Esophagus (tissue), 2 donors: ENCODE data around the gene CALML5. TPM values are rescaled to one million over a fixed set of nuclear protein-coding genes. Genes with fewer than 3 reads are reported as not detected.
A peak's percentile ranks its signal among the peaks of the same experiment; 100 is the strongest.

Experiments
- H3K27ac ChIP-seq, 2 donors: one replicate each; pipeline ENCODE4 v1.5.1; 2013; ENCODE audit warnings: low read depth in 2 of 2, mild to moderate bottlenecking in 2 of 2, inconsistent platforms in 1 of 2, low read length in 1 of 2, moderate library complexity in 1 of 2
- H3K27me3 ChIP-seq, 2 donors: one replicate each; pipeline ENCODE4 v1.6.1; 2013; ENCODE audit warnings: low read length in 2 of 2, control low read depth in 1 of 2, mild to moderate bottlenecking in 1 of 2; ENCODE audit not compliant: insufficient read depth in 2 of 2, control insufficient read depth in 1 of 2
- H3K36me3 ChIP-seq, 2 donors: one replicate each; pipeline ENCODE4 v1.6.1; 2013; ENCODE audit warnings: low read length in 1 of 2; ENCODE audit not compliant: control insufficient read depth in 2 of 2, insufficient read depth in 2 of 2
- H3K4me1 ChIP-seq, 2 donors: one replicate each; pipeline ENCODE4 v1.6.1; 2013; ENCODE audit warnings: low read length in 1 of 2; ENCODE audit not compliant: control insufficient read depth in 2 of 2, insufficient read depth in 2 of 2
- H3K4me3 ChIP-seq, 2 donors: one replicate each; pipeline ENCODE4 v1.5.1; 2013; ENCODE audit warnings: low read length in 2 of 2, mild to moderate bottlenecking in 2 of 2, low read depth in 1 of 2, moderate library complexity in 1 of 2
- H3K9me3 ChIP-seq, 2 donors: one replicate each; pipeline ENCODE4 v1.6.1; 2013; ENCODE audit warnings: mild to moderate bottlenecking in 2 of 2, low read depth in 1 of 2, low read length in 1 of 2, moderate library complexity in 1 of 2; ENCODE audit not compliant: control insufficient read depth in 2 of 2, insufficient read depth in 1 of 2
- WGBS, 2 donors: extraction: QIAGEN DNeasy Blood & Tissue Kit; methylation state at CpG; one replicate each; pipeline ENCODE4 v1.1.7; 2013; 5-methylcytosine and 5-hydroxymethylcytosine counted together
- polyA plus RNA-seq, 2 donors: library from polyadenylated mRNA; stranded (reverse); fragments of 200-250 nt; gene quantifications; one replicate each; pipeline ENCODE4 v1.2.3, GENCODE V29; 2013
- donor health status: healthy with polysubstance abuse.
- donor health status: Bipolar disorder and iron deficiency.

The CALML5 gene
- polyA plus RNA-seq, 2 donors: 75.9 to 185 TPM

DNA sequence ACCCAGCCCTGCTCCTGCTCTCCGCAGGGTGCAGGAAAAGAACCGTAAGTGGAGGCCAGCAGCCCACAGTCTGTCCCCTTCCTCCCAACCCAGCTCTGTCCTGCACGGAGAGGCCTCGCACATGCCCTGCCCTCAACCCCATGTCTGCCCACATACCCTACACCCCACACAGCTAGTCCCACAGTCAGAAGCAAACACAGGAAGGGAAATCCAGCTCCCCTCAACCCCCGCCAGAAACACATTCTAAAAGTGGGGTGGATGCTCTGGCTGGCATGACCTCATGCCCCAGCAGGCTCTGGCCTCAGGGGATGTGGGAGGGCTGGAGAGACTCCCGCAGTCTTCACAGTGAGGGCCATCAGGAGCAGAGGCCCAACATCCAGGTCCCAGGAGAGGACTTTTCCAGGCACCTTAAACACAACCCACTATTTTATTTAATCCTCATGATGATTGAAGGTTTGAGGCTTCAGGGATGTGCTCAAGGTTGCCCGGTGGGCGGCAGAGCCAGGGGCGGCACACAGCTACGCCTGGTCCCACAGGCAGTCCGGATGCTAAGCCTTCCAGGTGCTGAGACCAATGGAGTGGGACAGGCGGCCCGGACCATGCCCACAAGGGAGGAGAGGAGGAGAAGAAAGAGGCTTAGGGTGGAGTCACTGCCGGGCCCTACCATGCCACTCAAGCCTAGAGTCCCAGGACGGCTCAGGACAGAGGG lies 29.9 kb downstream of the CALML5 start:
- Histone ChIP-seq H3K36me3 (no peaks in the 10 kb centered on the region), H3K4me1 (peaks cover 0 to 16% of the 10 kb centered on the region in 2 donors), H3K27me3 (no peaks in the 10 kb centered on the region), H3K4me3 (no peak overlapping the region), H3K27ac (no peak overlapping the region), H3K9me3 (no peaks in the 10 kb centered on the region)
- 81 to 90% methylated on average over 15 of the region's 15 CpGs for WGBS, 2 donors

DNA sequence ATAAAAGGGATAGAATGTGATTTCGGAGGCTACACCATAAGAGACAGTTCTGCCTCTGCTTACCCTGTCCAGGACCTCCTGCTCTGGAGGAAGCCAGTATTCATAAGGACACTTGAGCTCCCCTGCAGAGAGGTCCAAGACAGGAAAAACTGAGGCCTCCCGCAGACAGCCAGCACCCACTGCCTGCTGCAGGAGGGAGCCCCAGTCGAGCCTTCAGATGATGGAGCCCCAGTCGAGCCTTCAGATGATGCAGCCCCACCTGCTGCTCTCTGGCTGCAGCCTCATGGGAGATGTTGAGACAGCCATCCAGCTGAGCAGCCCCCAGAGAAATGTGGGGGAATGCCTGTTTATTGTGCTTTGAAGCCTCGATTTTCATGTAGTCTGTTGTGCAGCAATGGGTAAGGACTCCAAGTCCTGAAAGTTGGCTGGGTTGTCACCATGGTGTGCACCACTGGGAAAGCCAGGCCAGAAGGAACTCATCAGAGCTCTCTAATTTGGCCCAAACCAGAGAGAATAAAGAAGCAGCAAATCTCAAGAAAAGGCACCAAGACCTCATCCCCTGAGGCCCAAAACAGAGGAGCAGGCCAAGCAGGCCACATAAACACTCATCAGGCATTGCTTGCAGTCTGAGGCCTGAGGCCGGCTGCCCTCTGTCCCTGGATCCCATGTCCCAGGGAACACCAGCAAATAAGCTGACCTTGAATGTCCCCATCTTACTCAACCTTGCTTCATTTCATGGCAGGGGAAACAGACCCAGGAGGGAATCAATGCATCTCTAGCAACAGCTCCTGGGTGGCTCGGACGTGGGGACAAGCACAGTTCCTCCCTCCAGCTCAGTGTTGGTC lies 30.9 kb downstream of the CALML5 start:
- Histone ChIP-seq H3K27ac (no peak overlapping the region), H3K36me3 (no peaks in the 10 kb centered on the region), H3K9me3 (no peaks in the 10 kb centered on the region), H3K4me1 (peaks cover 0 to 16% of the 10 kb centered on the region in 2 donors), H3K27me3 (no peaks in the 10 kb centered on the region), H3K4me3 (no peak overlapping the region)
- 87 to 88% methylated on average over 8 of the region's 8 CpGs for WGBS, 2 donors

DNA sequence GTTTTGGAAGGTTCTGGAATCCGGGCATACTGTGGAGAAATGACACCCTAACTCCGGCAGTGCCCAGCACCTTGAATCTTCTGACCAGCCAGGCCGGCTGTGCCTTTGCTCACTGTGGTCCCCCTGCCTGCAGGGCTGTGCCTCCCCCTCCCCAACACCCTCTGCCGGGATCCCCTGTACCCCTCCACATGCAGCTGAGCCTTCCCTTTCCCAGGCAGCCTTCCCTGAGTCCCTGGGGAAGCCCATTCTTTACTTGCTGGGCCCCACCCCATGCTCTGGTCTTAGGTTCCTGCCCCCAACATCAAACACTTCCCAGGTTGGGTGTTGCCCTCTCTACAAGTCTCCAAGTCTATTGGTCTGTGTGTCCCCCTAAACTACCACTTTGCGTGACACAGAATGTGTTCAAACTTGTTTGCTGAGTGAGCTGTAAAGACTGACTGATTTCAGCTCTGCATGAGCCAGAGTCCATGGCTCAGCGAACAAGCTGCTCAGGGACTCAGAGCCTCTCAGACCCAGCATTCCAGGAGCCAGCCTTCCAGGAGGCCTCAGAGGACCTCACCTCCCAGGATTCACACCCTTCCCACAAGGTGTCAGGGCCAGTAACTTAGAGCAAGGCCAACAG lies 31.6 kb downstream of the CALML5 start:
- Histone ChIP-seq H3K4me1 (peaks cover 0 to 16% of the 10 kb centered on the region in 2 donors), H3K36me3 (no peaks in the 10 kb centered on the region), H3K27ac (peak overlapping the region; percentile 47 to 78), H3K4me3 (no peak overlapping the region), H3K27me3 (no peaks in the 10 kb centered on the region), H3K9me3 (no peaks in the 10 kb centered on the region)
- 71 to 79% methylated on average over 6 of the region's 6 CpGs for WGBS, 2 donors

DNA sequence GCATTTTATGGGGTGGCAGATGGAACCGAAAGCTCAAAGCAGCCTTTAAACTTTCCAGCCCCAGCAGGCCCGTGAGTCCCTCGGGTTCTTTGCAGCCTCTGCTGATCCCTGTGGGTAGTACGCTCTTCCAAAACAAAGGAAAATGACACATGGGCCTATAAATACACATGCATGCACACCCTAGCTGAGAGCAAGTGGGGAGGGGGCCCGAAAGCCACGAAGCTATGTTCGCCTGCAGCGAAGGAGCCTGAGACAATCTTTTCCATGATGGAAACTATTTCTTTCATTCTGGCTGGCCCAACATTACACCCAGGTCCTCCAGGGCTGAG lies 32.2 kb downstream of the CALML5 start:
- Histone ChIP-seq H3K9me3 (no peaks in the 10 kb centered on the region), H3K27ac (peak overlapping the region; percentile 70 to 78), H3K27me3 (no peaks in the 10 kb centered on the region), H3K36me3 (no peaks in the 10 kb centered on the region), H3K4me3 (no peak overlapping the region), H3K4me1 (peaks cover 0 to 16% of the 10 kb centered on the region in 2 donors)
- 42 to 46% methylated on average over 8 of the region's 8 CpGs for WGBS, 2 donors

DNA sequence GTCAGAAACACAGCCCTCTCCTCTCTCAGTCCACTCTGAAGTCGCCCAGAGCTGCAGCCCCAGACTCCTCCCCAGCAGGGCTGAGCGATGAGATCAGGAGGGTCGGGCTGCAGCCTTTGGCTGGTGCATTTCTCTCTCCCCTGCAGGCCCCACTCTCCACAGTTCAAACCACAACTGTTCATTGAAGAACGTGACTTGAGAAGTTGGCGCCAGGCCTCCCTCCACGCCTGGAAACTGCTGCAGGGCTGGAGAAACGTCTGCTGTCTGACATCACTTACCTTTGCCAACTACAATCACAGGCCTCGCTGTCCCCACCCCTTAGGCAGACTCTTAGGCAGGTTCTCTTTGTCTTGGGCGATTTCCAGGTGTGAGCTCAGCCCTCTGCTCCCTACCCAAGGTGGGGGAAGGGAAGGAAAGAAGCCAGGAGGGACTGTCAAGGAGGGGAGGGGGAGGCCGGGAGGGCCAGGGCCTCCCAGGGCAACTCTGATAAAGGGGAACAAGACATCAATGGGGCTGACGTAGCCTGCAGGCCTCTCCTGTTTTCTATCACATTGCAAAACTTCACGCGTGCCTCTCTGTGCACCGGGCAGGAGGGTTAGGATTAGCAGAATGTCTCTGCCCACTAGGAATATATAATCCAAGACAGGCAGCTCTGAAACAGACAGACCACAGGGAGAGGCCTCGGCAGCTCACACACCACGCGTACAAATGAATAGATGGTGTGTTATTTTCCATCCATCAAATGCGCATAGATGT lies 32.7 kb downstream of the CALML5 start:
- Histone ChIP-seq H3K36me3 (no peaks in the 10 kb centered on the region), H3K27ac (peak overlapping the region; percentile 78 to 82), H3K4me1 (peaks cover 0 to 16% of the 10 kb centered on the region in 2 donors), H3K9me3 (no peaks in the 10 kb centered on the region), H3K4me3 (no peak overlapping the region), H3K27me3 (no peaks in the 10 kb centered on the region)
- 30 to 46% methylated on average over 18 of the region's 18 CpGs for WGBS, 2 donors

DNA sequence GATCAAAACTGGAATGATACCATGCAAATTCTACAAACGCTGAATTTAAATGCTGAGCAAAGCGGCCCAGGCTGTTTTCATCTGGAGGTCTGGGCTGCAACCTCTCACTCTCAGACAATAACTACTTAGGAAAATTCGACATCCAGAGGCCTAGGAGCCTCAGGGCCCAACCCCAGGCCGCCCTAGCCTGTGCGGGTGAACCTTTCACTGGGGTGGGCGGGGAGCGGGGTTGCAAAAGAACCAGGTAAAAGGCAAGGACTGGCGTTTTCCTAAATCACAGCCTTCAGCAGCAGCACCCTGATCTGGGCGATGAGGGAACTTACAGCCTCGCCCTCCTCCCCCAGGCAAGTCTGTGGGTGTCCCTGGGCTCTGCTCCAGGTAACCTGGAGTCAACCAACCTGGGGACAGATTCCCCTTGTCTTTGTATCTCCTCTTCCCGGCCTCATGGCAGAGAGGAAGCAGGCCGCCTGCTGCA lies 33.4 kb downstream of the CALML5 start:
- H3K27ac ChIP-seq: peak overlapping the region; percentile 78 to 82
- H3K36me3 ChIP-seq: no peaks in the 10 kb centered on the region
- H3K27me3 ChIP-seq: no peaks in the 10 kb centered on the region
- H3K4me1 ChIP-seq: peaks cover 0 to 16% of the 10 kb centered on the region in 2 donors
- 50 to 55% methylated on average over 12 of the region's 12 CpGs for WGBS, 2 donors
- no peak overlapping the region for H3K4me3 ChIP-seq
- no peaks in the 10 kb centered on the region for H3K9me3 ChIP-seq

DNA sequence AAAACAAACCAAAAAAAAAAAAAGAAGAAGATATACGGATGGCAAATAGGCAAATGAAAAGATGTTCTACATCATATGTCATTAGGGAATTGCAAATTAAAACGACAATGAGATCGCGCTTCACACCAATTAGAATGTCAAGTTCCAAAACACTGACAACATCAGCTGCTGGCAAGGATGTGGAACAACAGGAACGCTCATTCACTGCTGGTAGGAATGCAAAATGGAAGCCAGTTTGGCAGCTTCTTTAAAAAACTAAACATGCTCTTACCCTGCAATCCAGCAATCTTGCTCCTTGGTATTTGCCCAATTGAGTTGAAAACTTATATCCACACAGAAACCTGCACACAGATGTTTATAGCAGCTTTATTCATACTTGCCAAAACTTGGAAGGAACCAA lies 34.8 kb downstream of the CALML5 start:
- Histone ChIP-seq H3K4me3 (no peak overlapping the region), H3K4me1 (peaks cover 0 to 16% of the 10 kb centered on the region in 2 donors), H3K27me3 (no peaks in the 10 kb centered on the region), H3K36me3 (peaks cover 0 to 3% of the 10 kb centered on the region in 2 donors), H3K9me3 (no peaks in the 10 kb centered on the region), H3K27ac (no peak overlapping the region)
- 41 to 57% methylated on average over 5 of the region's 5 CpGs for WGBS, 2 donors

DNA sequence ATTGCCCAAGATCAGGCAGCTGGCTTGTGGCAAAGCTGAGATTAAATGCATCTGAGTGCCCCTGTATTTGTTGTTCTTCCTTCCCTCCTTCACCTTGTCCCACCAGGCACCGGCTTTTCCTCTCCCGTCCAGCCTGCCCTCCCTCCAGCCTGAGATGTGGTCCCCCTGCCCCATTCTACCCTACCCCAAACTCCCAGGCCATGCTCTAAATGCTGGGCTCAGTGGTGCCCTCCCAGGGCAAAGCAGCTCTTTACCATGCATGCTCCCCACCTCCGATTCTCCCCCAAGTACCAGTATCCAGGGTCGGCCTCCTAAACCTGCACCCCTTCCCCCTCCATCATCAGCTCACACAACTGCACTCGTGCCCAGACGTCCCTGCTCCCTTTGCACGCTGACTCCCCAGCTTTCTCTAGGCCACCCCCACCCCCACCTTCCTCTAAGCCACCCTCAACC lies 36.5 kb downstream of the CALML5 start:
- Histone ChIP-seq H3K4me1 (peaks cover 0 to 9% of the 10 kb centered on the region in 2 donors), H3K4me3 (no peak overlapping the region), H3K36me3 (peaks cover 0 to 6% of the 10 kb centered on the region in 2 donors), H3K9me3 (no peaks in the 10 kb centered on the region), H3K27me3 (no peaks in the 10 kb centered on the region), H3K27ac (no peak overlapping the region)
- WGBS, 2 donors: 93 to 97% methylated on average over 6 to 7 of the region's 7 CpGs
